Liver (tissue), 9 donors: ENCODE results near the gene AP5B1. TPM values are rescaled to one million over a fixed set of nuclear protein-coding genes. Genes with fewer than 3 reads are reported as not detected.

ENCODE experiments used
- DNase-seq: peaks from one replicate; pipeline ENCODE4 v3.0.0-alpha.2; 2017; ENCODE audit warnings: low spot score
- H3K27ac ChIP-seq, 2 donors: one replicate each; pipeline ENCODE4 v1.7.0; 2013; ENCODE audit warnings: inconsistent platforms in 2 of 2, low read length in 2 of 2, control low read depth in 1 of 2, low read depth in 1 of 2, mild to moderate bottlenecking in 1 of 2
- H3K27me3 ChIP-seq, 4 donors: one replicate each; pipeline versions ENCODE4 v1.6.1 to v1.7.0; 2013; ENCODE audit warnings: low read length in 3 of 4, inconsistent platforms in 1 of 4, mild to moderate bottlenecking in 1 of 4, moderate library complexity in 1 of 4; ENCODE audit not compliant: control insufficient read depth in 4 of 4, insufficient read depth in 4 of 4
- H3K36me3 ChIP-seq, 4 donors: one replicate each; pipeline versions ENCODE4 v1.6.1 to v1.7.0; 2013; ENCODE audit warnings: low read length in 3 of 4, mild to moderate bottlenecking in 3 of 4, low read depth in 1 of 4, moderate library complexity in 1 of 4; ENCODE audit not compliant: control insufficient read depth in 4 of 4, insufficient read depth in 3 of 4
- H3K4me1 ChIP-seq, 4 donors: one replicate each; pipeline versions ENCODE4 v1.6.1 to v1.7.0; 2013; ENCODE audit warnings: low read length in 3 of 4, mild to moderate bottlenecking in 3 of 4, moderate library complexity in 1 of 4; ENCODE audit not compliant: control insufficient read depth in 4 of 4, insufficient read depth in 4 of 4
- H3K4me3 ChIP-seq, 3 donors: one replicate each; pipeline versions ENCODE4 v1.6.1 to v1.7.0; 2013; ENCODE audit warnings: low read length in 3 of 3, control low read depth in 1 of 3, low read depth in 1 of 3, mild to moderate bottlenecking in 1 of 3
- H3K9ac ChIP-seq, 2 donors: one replicate each; pipeline ENCODE4 v1.7.0; 2013; ENCODE audit warnings: low read length in 2 of 2, mild to moderate bottlenecking in 2 of 2, moderate library complexity in 2 of 2, control low read depth in 1 of 2, low read depth in 1 of 2
- H3K9me3 ChIP-seq, 4 donors: one replicate each; pipeline versions ENCODE4 v1.6.1 to v1.7.0; 2013; ENCODE audit warnings: low read length in 3 of 4; ENCODE audit not compliant: control insufficient read depth in 4 of 4
- FOXA1 ChIP-seq: IDR thresholded peaks from 2 replicates; pipeline ENCODE4 v1.6.1; 2016; ENCODE audit warnings: antibody characterized with exemption
- FOXA2 ChIP-seq: IDR thresholded peaks from 2 replicates; pipeline ENCODE4 v1.6.1; 2016; ENCODE audit warnings: antibody characterized with exemption
- GABPA ChIP-seq, 2 donors: IDR thresholded peaks in 1 of 2; conservative IDR thresholded peaks in 1 of 2; 2 replicates each; pipeline ENCODE4 v1.6.1; 2016; ENCODE audit warnings: antibody characterized with exemption in 2 of 2, mild to moderate bottlenecking in 1 of 2, moderate library complexity in 1 of 2
- JUND ChIP-seq, 2 donors: IDR thresholded peaks; 2 replicates each; pipeline ENCODE4 v1.6.1; 2016; ENCODE audit warnings: antibody characterized with exemption in 2 of 2
- NR2F2 ChIP-seq: IDR thresholded peaks from 2 replicates; pipeline ENCODE4 v1.6.1; 2016; ENCODE audit warnings: antibody characterized with exemption
- RAD21 ChIP-seq, 2 donors: IDR thresholded peaks; 2 replicates each; pipeline ENCODE4 v1.6.1; 2016; ENCODE audit warnings: antibody characterized with exemption in 2 of 2, mild to moderate bottlenecking in 2 of 2
- RXRA ChIP-seq, 2 donors: IDR thresholded peaks; 2 replicates each; pipeline ENCODE4 v1.6.1; 2017 to 2018; ENCODE audit warnings: antibody characterized with exemption in 2 of 2, mild to moderate bottlenecking in 1 of 2
- SP1 ChIP-seq: IDR thresholded peaks from 2 replicates; pipeline ENCODE4 v1.6.1; 2018; ENCODE audit warnings: antibody characterized with exemption, mild to moderate bottlenecking
- TAF1 ChIP-seq: conservative IDR thresholded peaks from 2 replicates; pipeline ENCODE4 v1.6.1; 2016; ENCODE audit warnings: antibody characterized with exemption, mild to moderate bottlenecking
- YY1 ChIP-seq: IDR thresholded peaks from 2 replicates; pipeline ENCODE4 v1.6.1; 2016; ENCODE audit warnings: antibody characterized with exemption, mild to moderate bottlenecking
- WGBS: extraction: QIAGEN DNeasy Blood & Tissue Kit; methylation state at CpG from one replicate; pipeline ENCODE4 v1.1.7; 2013; 5-methylcytosine and 5-hydroxymethylcytosine counted together
- polyA plus RNA-seq, 2 donors: library from polyadenylated mRNA; stranded (reverse) in 1 of 2; unstranded in 1 of 2; fragments of 200-250 nt in 1 of 2; fragments of >200 nt in 1 of 2; fragmentation: Nextera tagmentation in 1 of 2; extraction: Ambion mirVana in 1 of 2; gene quantifications; one replicate each; pipeline versions ENCODE4 v1.2.1 to v1.2.3, GENCODE V29; 2013 to 2015
- total RNA-seq, 2 donors: library from RNA; depleted of rRNA; stranded (reverse); fragments of >200 nt; gene quantifications; one replicate each; pipeline ENCODE4 v1.2.3, GENCODE V29; 2014
- TF ChIP-seq, protein P1 (sequence below): IDR thresholded peaks from 2 replicates; pipeline ENCODE4 v1.6.1; 2016; ENCODE audit warnings: antibody characterized with exemption
- TF ChIP-seq, protein P2 (sequence below): IDR thresholded peaks from 2 replicates; pipeline ENCODE4 v1.6.1; 2016; ENCODE audit warnings: antibody characterized with exemption
- TF ChIP-seq, protein P3 (sequence below): fragments of 150-350 bp; IDR thresholded peaks from 2 replicates; pipeline ENCODE4 v1.5.1; 2017; ENCODE audit warnings: improper control_type of control experiment, low read depth, low read length; ENCODE audit not compliant: missing input control
- TF ChIP-seq, protein P4 (sequence below): IDR thresholded peaks from 2 replicates; pipeline ENCODE4 v1.6.1; 2016; ENCODE audit warnings: antibody characterized with exemption
- TF ChIP-seq, protein P5 (sequence below): IDR thresholded peaks from 2 replicates; pipeline ENCODE4 v1.6.1; 2016; ENCODE audit warnings: antibody characterized with exemption, mild to moderate bottlenecking
- donor health status: healthy.
- donor health status: healthy.
- donor health status: healthy.
- donor health status: healthy.
- donor health status: healthy.

The AP5B1 gene
- total and polyA plus RNA-seq, 4 donors, result 2.0 to 10.8 (median 5.0) TPM

DNA sequence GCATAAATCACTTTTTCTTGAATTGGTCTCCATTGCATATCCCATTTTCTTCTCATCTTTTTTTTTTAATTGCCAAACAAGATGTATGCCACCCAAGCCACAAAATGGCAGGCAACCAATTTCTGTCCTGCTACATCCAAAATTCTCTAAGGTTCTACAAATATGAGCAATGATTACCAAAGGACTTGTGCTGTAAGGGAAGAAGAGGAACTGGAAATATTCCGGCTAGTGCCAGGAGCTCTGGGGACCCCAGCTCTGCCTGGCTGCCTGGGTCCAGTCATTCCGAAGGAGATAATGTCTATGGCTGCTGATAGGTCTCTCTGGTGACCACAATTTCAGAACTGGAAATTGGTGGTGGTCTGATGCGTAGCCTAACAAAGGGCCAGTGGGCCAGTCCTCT, 35.9 kb upstream of the AP5B1 start:
- no peak overlapping the region for H3K27ac ChIP-seq
- WGBS, result 97% methylated on average over 3 of the region's 3 CpGs
- no peak overlapping the region for H3K4me3 ChIP-seq
- no peak overlapping the region for H3K9ac ChIP-seq
- H3K4me1 ChIP-seq, result peaks cover 0 to 16% (median 11%) of the 10 kb centered on the region in 4 donors
- no peaks in the 10 kb centered on the region for H3K36me3 ChIP-seq
- no peaks in the 10 kb centered on the region for H3K9me3 ChIP-seq
- H3K27me3 ChIP-seq, result no peaks in the 10 kb centered on the region
- DNase-seq, result no peak
- TF ChIP-seq, protein P1, sequence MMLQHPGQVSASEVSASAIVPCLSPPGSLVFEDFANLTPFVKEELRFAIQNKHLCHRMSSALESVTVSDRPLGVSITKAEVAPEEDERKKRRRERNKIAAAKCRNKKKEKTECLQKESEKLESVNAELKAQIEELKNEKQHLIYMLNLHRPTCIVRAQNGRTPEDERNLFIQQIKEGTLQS, result no peak
- TF ChIP-seq JUND (IDR thresholded peaks at IDR 0.05) (no peak), RAD21 (IDR thresholded peaks at IDR 0.05) (no peak), SP1 (no peak)
- TF ChIP-seq, protein P2, sequence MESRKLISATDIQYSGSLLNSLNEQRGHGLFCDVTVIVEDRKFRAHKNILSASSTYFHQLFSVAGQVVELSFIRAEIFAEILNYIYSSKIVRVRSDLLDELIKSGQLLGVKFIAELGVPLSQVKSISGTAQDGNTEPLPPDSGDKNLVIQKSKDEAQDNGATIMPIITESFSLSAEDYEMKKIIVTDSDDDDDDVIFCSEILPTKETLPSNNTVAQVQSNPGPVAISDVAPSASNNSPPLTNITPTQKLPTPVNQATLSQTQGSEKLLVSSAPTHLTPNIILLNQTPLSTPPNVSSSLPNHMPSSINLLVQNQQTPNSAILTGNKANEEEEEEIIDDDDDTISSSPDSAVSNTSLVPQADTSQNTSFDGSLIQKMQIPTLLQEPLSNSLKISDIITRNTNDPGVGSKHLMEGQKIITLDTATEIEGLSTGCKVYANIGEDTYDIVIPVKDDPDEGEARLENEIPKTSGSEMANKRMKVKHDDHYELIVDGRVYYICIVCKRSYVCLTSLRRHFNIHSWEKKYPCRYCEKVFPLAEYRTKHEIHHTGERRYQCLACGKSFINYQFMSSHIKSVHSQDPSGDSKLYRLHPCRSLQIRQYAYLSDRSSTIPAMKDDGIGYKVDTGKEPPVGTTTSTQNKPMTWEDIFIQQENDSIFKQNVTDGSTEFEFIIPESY, result no peak

DNA sequence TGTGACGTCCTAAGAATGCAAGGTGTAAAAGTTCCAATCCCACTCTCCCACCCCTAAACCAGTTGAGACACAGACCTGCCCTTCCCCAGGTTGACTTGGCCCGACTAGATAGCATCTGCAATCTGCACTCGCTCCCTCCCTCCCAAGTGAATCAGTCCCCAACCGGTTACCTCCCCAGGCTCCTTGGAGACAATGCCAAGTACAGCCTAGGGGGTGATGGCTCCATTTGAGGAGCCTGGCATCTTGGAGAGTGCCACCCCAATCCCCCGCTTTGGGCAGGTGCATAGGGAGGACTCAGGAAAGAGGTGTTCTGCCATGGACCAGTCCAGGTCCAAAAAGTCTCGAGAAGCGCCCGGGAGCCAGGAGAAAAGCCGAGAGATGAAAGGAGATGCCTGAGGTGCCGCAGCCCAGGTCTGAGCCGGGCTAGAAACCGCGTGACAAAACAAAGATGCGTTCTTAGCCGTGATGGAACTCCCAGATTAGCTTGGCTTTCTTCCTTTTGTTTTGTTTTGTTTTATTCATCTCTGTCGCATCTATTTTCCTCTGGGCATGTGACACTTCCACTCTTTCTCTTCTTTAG, 34.3 kb upstream of the AP5B1 start:
- Histone ChIP-seq H3K9ac (no peak overlapping the region), H3K9me3 (no peaks in the 10 kb centered on the region), H3K4me3 (no peak overlapping the region), H3K4me1 (peaks cover 0 to 11% (median 6%) of the 10 kb centered on the region in 4 donors), H3K27ac (no peak overlapping the region), H3K27me3 (no peaks in the 10 kb centered on the region), H3K36me3 (no peaks in the 10 kb centered on the region)
- TF ChIP-seq SP1 (no peak), FOXA2 (no peak), NR2F2 (no peak), FOXA1 (no peak), RAD21 (IDR thresholded peaks at IDR 0.05) (no peak), TAF1 (no peak), GABPA (IDR thresholded peaks at IDR 0.05 in 1 of 2, conservative IDR thresholded peaks at IDR 0.05 in 1 of 2) (no peak), YY1 (no peak), RXRA (IDR thresholded peaks at IDR 0.05) (no peak)
- TF ChIP-seq, protein P3, sequence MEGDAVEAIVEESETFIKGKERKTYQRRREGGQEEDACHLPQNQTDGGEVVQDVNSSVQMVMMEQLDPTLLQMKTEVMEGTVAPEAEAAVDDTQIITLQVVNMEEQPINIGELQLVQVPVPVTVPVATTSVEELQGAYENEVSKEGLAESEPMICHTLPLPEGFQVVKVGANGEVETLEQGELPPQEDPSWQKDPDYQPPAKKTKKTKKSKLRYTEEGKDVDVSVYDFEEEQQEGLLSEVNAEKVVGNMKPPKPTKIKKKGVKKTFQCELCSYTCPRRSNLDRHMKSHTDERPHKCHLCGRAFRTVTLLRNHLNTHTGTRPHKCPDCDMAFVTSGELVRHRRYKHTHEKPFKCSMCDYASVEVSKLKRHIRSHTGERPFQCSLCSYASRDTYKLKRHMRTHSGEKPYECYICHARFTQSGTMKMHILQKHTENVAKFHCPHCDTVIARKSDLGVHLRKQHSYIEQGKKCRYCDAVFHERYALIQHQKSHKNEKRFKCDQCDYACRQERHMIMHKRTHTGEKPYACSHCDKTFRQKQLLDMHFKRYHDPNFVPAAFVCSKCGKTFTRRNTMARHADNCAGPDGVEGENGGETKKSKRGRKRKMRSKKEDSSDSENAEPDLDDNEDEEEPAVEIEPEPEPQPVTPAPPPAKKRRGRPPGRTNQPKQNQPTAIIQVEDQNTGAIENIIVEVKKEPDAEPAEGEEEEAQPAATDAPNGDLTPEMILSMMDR, result no peak
- TF ChIP-seq, protein P2, result no peak
- TF ChIP-seq, protein P4, sequence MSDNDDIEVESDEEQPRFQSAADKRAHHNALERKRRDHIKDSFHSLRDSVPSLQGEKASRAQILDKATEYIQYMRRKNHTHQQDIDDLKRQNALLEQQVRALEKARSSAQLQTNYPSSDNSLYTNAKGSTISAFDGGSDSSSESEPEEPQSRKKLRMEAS, result no peak
- TF ChIP-seq, protein P1, result no peak
- TF ChIP-seq, protein P5, sequence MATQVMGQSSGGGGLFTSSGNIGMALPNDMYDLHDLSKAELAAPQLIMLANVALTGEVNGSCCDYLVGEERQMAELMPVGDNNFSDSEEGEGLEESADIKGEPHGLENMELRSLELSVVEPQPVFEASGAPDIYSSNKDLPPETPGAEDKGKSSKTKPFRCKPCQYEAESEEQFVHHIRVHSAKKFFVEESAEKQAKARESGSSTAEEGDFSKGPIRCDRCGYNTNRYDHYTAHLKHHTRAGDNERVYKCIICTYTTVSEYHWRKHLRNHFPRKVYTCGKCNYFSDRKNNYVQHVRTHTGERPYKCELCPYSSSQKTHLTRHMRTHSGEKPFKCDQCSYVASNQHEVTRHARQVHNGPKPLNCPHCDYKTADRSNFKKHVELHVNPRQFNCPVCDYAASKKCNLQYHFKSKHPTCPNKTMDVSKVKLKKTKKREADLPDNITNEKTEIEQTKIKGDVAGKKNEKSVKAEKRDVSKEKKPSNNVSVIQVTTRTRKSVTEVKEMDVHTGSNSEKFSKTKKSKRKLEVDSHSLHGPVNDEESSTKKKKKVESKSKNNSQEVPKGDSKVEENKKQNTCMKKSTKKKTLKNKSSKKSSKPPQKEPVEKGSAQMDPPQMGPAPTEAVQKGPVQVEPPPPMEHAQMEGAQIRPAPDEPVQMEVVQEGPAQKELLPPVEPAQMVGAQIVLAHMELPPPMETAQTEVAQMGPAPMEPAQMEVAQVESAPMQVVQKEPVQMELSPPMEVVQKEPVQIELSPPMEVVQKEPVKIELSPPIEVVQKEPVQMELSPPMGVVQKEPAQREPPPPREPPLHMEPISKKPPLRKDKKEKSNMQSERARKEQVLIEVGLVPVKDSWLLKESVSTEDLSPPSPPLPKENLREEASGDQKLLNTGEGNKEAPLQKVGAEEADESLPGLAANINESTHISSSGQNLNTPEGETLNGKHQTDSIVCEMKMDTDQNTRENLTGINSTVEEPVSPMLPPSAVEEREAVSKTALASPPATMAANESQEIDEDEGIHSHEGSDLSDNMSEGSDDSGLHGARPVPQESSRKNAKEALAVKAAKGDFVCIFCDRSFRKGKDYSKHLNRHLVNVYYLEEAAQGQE, result no peak
- WGBS, result 91% methylated on average over 16 of the region's 16 CpGs
- no peak for DNase-seq
